ENCODE measurements around the gene ORC4.
"Not testable (repeated sequence)": the region's sequence is repeated elsewhere in the genome, so short reads cannot be mapped to it uniquely, and the experiment has no call there.

ORC4 gene

DNA sequence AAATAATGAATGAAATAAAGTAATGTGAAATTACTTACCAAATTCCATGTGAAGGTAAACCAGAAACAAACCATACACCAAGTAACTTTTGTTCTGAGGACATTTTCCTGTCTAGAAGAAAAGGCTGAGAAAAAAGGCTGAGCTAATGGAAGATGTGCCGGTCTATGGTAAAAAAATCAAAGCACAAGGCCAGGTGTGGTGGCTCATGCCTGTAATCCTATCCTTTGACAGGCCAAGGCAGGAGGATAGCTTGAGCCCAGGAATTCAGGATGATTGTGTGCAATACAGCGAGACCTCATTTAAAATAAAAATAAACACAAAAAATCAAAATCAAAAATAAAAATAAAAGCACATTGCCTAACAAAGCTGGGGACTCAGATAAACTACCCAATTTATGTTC, 6.7 kb downstream of the ORC4 start:
- Histone ChIP-seq H3K36me3 (ENCODE audit: insufficient read depth, low read depth, low read length) (no peaks in the 10 kb centered on the region), H3K9me3 (ENCODE audit: insufficient read depth, low read depth, low read length) (no peaks in the 10 kb centered on the region), H3K4me1 (ENCODE audit: insufficient read depth, low read length) (0 out of 2 replicates have a peak, but pooled peaks cover 4% of the 10 kb centered on the region), H3K9ac (ENCODE audit: low read depth, low read length) (no peak overlapping the region), H3K4me3 (ENCODE audit: low read length) (no peak overlapping the region), H3K27me3 (ENCODE audit: insufficient read depth, low read length) (no peaks in the 10 kb centered on the region), H3K27ac (ENCODE audit: low read length) (no peak overlapping the region)

DNA sequence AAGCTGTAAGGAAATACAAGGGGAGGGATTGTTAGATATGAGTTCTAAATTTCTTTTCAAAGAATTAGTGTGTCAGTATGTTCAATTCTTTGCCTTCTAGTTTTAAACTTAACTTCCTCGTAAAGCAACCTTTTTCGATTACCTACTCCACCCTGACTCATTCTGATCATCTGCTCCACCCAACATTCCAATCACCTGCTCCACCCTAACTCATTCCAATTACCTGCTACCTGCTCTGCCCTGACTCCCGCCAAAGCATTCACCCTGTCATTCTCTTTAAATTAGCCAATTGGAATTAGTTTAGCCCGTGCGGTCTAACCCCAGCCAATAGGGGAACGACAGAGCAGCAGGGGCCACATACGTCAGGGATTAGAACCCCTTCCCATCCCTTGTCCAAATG, 12.1 kb downstream of the ORC4 start:
- H3K4me1 ChIP-seq (ENCODE audit: insufficient read depth, low read length); H3K9ac ChIP-seq (ENCODE audit: low read depth, low read length); H3K9me3 ChIP-seq (ENCODE audit: insufficient read depth, low read depth, low read length); H3K4me3 ChIP-seq (ENCODE audit: low read length); H3K27me3 ChIP-seq (ENCODE audit: insufficient read depth, low read length); H3K27ac ChIP-seq (ENCODE audit: low read length); H3K36me3 ChIP-seq (ENCODE audit: insufficient read depth, low read depth, low read length): not testable (repeated sequence)

DNA sequence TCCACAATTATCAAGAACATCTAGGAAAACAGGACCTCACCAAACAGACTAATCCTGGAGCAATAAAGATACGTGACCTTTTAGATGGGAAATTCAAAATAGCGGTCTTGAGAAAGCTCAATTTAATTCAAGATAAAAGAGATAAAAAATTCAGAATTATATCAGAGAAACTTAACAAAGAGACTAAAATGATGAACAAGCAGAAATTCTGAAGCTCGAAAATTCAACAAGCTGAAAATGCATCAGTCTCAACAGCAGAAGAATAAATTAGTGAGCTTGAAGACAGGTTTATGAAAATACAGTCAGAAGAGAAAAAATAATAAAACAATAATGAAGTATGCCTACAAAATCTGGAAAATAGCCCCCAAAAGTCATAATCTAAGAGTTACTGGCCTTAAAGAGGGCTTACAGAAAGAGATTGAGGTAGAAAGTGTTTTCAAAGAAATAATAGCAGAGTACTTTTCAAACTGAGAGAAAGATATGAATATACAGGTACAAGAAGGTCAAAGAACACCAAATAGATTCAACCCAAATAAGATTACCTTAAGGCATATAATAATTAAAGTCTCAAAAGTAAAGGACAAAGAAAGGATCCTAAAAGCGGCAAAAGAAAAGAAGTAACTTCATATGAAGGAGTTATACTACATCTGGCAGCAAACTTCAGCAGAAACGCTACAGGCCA, 13.2 kb downstream of the ORC4 start:
- Histone ChIP-seq H3K27me3 (ENCODE audit: insufficient read depth, low read length) (no peaks in the 10 kb centered on the region), H3K4me3 (ENCODE audit: low read length) (no peak overlapping the region), H3K4me1 (ENCODE audit: insufficient read depth, low read length) (no peaks in the 10 kb centered on the region), H3K36me3 (ENCODE audit: insufficient read depth, low read depth, low read length) (no peaks in the 10 kb centered on the region), H3K9ac (ENCODE audit: low read depth, low read length) (no peak overlapping the region), H3K9me3 (ENCODE audit: insufficient read depth, low read depth, low read length) (no peaks in the 10 kb centered on the region), H3K27ac (ENCODE audit: low read length) (no peak overlapping the region)

DNA sequence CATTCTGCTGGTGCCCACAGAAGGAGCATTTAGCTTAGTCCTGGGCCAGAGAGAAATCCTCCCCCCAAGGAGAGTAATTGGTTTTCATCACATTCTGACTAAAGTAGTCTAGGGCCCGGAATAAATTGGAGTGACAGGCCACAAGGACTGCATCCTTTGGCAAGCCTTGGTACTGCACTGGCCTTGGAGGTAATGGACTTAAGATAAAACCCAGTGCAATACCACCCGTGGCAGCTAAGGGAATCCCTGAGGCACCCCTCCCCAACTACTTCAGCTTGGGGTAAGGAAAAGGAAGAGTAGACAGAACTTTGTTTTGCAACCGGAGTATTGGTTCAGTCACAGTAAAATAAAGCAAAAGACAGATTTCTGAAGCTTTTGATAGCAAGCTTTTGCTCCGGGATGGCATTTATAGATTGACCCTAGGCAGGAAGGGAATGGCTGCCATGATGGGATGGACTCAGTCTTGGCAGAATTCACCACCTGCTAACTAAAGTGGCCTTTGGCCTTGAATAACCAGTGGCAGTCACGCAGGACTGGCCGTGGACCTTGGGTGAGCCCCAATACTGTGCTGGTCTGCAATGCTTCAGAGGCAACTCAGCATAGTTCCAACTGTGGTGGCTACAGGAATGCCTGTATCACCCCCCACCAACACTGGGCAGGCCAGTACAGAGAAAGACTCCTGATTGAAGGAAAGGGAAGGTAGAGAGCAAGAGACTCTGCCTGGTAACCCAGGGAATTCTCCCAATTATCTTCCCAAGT, 14.1 kb downstream of the ORC4 start:
- Histone ChIP-seq H3K4me1 (ENCODE audit: insufficient read depth, low read length) (peaks cover 4% of the 10 kb centered on the region; the same call in 1 of the 2 replicates), H3K9me3 (ENCODE audit: insufficient read depth, low read depth, low read length) (no peaks in the 10 kb centered on the region), H3K36me3 (ENCODE audit: insufficient read depth, low read depth, low read length) (no peaks in the 10 kb centered on the region), H3K27ac (ENCODE audit: low read length) (no peak overlapping the region), H3K9ac (ENCODE audit: low read depth, low read length) (no peak overlapping the region), H3K27me3 (ENCODE audit: insufficient read depth, low read length) (no peaks in the 10 kb centered on the region), H3K4me3 (ENCODE audit: low read length) (no peak overlapping the region)

DNA sequence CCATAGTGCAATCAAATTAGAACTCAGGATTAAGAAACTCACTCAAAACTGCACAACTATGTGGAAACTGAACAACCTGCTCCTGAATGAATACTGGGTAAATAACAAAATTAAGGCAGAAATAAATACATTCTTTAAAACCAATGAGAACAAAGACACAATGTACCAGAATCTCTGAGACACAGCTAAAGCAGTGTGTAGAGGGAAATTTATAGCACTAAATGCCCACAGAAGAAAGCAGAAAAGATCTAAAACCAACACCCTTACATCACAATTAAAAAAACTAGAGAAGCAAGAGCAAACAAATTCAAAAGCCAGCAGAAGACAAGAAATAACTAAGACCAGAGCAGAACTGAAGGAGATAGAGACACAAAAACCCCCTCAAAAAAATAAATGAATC, 18.1 kb downstream of the ORC4 start:
- not testable (repeated sequence) for H3K9ac ChIP-seq (ENCODE audit: low read depth, low read length); H3K9me3 ChIP-seq (ENCODE audit: insufficient read depth, low read depth, low read length); H3K4me3 ChIP-seq (ENCODE audit: low read length); H3K27me3 ChIP-seq (ENCODE audit: insufficient read depth, low read length); H3K36me3 ChIP-seq (ENCODE audit: insufficient read depth, low read depth, low read length); H3K27ac ChIP-seq (ENCODE audit: low read length)
- H3K4me1 ChIP-seq (ENCODE audit: insufficient read depth, low read length) = peaks cover 16% of the 10 kb centered on the region

DNA sequence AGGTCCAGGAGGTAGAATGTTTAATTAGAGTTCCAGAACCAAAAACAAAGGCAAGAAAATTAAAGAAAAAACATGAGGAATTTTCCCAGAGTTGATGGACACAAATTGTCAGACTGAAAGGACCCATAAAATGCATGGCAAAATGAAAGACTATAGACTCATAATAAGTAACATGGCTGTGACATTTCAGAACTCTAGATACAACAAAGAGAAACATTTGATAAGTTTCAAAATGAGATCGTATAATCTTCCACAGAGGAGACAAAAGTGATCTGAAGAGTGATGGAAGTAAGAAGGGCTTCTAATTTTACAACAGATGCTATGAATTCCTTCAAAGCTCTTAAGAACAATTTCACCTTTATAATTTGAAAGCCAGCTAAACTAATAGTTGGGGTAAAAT, 20.4 kb downstream of the ORC4 start:
- Histone ChIP-seq H3K27me3 (ENCODE audit: insufficient read depth, low read length) (no peaks in the 10 kb centered on the region), H3K27ac (ENCODE audit: low read length) (no peak overlapping the region), H3K36me3 (ENCODE audit: insufficient read depth, low read depth, low read length) (peaks cover 13% of the 10 kb centered on the region; the same call in 1 of the 2 replicates), H3K9ac (ENCODE audit: low read depth, low read length) (no peak overlapping the region), H3K9me3 (ENCODE audit: insufficient read depth, low read depth, low read length) (peaks cover 17% of the 10 kb centered on the region; the same call in 1 of the 2 replicates), H3K4me3 (ENCODE audit: low read length) (no peak overlapping the region), H3K4me1 (ENCODE audit: insufficient read depth, low read length) (peaks cover 16% of the 10 kb centered on the region)

DNA sequence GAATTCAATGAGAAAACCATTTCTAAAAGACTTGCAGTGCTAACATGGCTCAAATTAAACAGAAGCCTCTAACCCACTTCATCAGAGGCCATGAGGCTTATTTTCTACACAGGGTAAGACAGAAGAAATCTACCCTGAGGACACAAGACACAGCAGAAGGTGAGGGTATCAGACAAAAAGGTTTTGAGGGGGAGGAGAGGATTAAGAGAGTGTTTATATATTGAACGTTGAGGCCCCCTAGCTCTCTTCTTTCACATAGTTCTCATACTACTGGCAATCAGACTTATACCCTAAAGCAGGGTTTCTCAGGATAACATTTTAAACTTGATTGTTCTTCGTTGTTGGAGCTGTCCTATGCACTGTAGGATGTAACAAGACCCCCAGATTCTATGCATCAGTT, 21.4 kb downstream of the ORC4 start:
- H3K4me3 ChIP-seq (ENCODE audit: low read length) = no peak overlapping the region
- H3K9ac ChIP-seq (ENCODE audit: low read depth, low read length) = no peak overlapping the region
- H3K27me3 ChIP-seq (ENCODE audit: insufficient read depth, low read length) = no peaks in the 10 kb centered on the region
- H3K9me3 ChIP-seq (ENCODE audit: insufficient read depth, low read depth, low read length) = peaks cover 20% of the 10 kb centered on the region; the same call in 1 of the 2 replicates
- no peak overlapping the region for H3K27ac ChIP-seq (ENCODE audit: low read length)
- peaks cover 16% of the 10 kb centered on the region for H3K4me1 ChIP-seq (ENCODE audit: insufficient read depth, low read length)
- H3K36me3 ChIP-seq (ENCODE audit: insufficient read depth, low read depth, low read length) = peaks cover 15% of the 10 kb centered on the region; the same call in 1 of the 2 replicates

DNA sequence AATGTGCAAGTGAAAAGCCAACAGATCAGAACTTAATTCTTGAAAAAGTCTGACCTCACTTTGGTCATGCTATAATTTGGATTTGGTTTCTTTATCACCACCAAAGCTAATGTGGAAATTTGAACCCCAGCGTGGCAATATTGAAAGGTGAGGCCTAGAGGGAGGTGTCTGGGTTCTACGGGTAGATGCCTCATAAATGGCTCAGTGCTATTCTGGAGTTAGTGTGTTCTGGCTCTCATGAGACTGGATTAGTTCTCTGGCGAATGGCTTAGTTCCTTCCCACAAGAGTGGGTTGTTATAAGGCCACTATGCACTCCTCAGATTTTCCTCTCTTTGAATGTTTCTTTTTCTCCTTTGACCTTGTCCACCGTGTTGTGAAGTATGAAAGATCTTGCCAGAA, 22.3 kb downstream of the ORC4 start:
- peaks cover 15% of the 10 kb centered on the region; the same call in 1 of the 2 replicates for H3K36me3 ChIP-seq (ENCODE audit: insufficient read depth, low read depth, low read length)

DNA sequence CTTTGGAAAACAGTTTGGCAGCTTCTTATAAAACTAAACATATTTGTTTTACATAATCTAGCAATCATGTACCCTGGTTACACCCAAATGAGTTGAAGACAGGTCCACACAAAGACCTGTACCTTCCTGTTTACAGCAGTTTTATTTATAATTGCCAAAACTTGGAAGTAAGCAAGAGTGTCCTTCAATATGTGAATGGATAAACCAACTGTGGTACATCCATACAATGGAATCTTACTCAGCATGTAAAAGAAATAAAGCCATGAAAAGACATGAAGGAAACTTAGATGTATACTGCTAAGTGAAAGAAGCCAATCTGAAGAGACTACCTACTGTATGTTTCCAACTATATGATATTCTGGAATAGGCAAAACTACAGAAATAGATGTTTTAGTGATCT, 23.7 kb downstream of the ORC4 start:
- Histone ChIP-seq H3K27me3 (ENCODE audit: insufficient read depth, low read length) (no peaks in the 10 kb centered on the region), H3K9ac (ENCODE audit: low read depth, low read length) (no peak overlapping the region), H3K9me3 (ENCODE audit: insufficient read depth, low read depth, low read length) (peaks cover 20% of the 10 kb centered on the region; the same call in 1 of the 2 replicates), H3K4me1 (ENCODE audit: insufficient read depth, low read length) (peaks cover 15% of the 10 kb centered on the region), H3K27ac (ENCODE audit: low read length) (no peak overlapping the region), H3K4me3 (ENCODE audit: low read length) (no peak overlapping the region), H3K36me3 (ENCODE audit: insufficient read depth, low read depth, low read length) (peaks cover 15% of the 10 kb centered on the region; the same call in 1 of the 2 replicates)

More for the DNA sequence above, 22.3 kb downstream of the ORC4 start:
- H3K27ac ChIP-seq (ENCODE audit: low read length) = no peak overlapping the region
- peaks cover 20% of the 10 kb centered on the region; the same call in 1 of the 2 replicates for H3K9me3 ChIP-seq (ENCODE audit: insufficient read depth, low read depth, low read length)
- H3K4me3 ChIP-seq (ENCODE audit: low read length) = no peak overlapping the region
- peaks cover 16% of the 10 kb centered on the region for H3K4me1 ChIP-seq (ENCODE audit: insufficient read depth, low read length)
- no peaks in the 10 kb centered on the region for H3K27me3 ChIP-seq (ENCODE audit: insufficient read depth, low read length)
- H3K9ac ChIP-seq (ENCODE audit: low read depth, low read length) = no peak overlapping the region

DNA sequence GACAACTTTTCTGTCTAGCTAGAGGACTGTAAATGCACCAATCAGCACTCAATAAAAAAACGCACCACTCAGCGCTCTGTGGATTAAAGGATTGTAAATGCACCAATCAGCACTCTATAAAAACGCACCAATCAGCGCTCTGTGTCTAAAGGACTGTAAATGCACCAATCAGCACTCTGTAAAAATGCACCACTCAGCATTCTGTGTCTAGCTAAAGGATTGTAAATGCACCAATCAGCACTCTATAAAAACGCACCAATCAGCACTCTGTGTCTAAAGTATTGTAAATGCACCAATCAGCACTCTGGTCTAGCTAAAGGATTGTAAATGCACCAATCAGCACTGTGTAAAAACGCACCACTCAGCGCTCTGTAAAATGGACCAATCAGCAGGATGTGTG, 25.6 kb downstream of the ORC4 start:
- H3K9me3 ChIP-seq (ENCODE audit: insufficient read depth, low read depth, low read length) = peaks cover 20% of the 10 kb centered on the region; the same call in 1 of the 2 replicates
- H3K36me3 ChIP-seq (ENCODE audit: insufficient read depth, low read depth, low read length) = peaks cover 15% of the 10 kb centered on the region; the same call in 1 of the 2 replicates
- not testable (repeated sequence) for H3K27ac ChIP-seq (ENCODE audit: low read length); H3K27me3 ChIP-seq (ENCODE audit: insufficient read depth, low read length); H3K4me1 ChIP-seq (ENCODE audit: insufficient read depth, low read length); H3K9ac ChIP-seq (ENCODE audit: low read depth, low read length); H3K4me3 ChIP-seq (ENCODE audit: low read length)

DNA sequence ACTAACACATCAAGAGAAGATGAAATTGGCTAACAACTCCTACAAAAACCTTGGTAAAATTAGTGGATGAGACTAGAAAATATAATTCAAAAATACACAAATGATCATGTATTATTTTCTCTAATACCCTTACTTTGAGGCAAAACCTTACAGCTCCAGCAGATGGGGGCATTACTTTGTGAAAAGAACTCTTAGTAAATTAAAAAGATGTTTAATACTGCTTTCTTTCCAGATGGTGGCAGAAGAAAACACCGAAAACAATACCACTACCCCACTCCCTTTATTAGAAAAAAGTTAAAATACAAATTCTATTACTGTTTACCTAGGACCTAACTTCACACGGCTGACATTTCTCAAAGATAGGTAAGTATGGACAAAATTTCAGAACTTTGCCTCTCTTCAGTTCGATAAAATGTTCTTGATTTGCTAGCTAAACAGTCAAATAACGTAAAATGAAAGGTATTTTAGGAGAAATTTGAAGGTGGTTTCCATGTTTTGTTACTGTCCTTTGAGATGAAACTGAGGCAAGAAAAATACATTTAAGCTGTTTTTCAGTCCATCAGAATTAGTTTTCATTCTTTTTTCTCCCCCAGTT, 30.6 kb downstream of the ORC4 start:
- peaks cover under 1% of the 10 kb centered on the region; the same call in 1 of the 2 replicates for H3K36me3 ChIP-seq (ENCODE audit: insufficient read depth, low read depth, low read length)
- no peak overlapping the region; the same call in 1 of the 2 replicates for H3K4me3 ChIP-seq (ENCODE audit: low read length)
- H3K9me3 ChIP-seq (ENCODE audit: insufficient read depth, low read depth, low read length) = peaks cover under 1% of the 10 kb centered on the region; the same call in 1 of the 2 replicates
- H3K4me1 ChIP-seq (ENCODE audit: insufficient read depth, low read length) = peaks cover 9% of the 10 kb centered on the region
- H3K27me3 ChIP-seq (ENCODE audit: insufficient read depth, low read length) = no peaks in the 10 kb centered on the region
- no peak overlapping the region for H3K27ac ChIP-seq (ENCODE audit: low read length)
- no peak overlapping the region for H3K9ac ChIP-seq (ENCODE audit: low read depth, low read length)
